HepG2 (cell line): ENCODE measurements around the gene ADAMTS17. TPM values are rescaled to one million over a fixed set of nuclear protein-coding genes. Genes with fewer than 3 reads are reported as not detected.

Experiments used
- ATAC-seq: fragments of 200-7000 bp; cut with Tn5 transposase; 3 replicates; pipeline ENCODE4 v1.9.1; 2020; ENCODE audit warnings: mild to moderate bottlenecking, moderate library complexity
- BruUV-seq: library from RNA; stranded (reverse); fragments of 400-500 nt; replicated peaks from 2 replicates; lab custom pipeline; 2021; lab: Mats Ljungman, UMichigan
- CTCF ChIA-PET: fragments of 300-600 bp; formaldehyde crosslinking; extraction: SDS; loops from one replicate; lab custom pipeline; 2021; ENCODE audit warnings: low total read pairs, inconsistent platforms, low intra/inter-chr PET ratio; lab: Yijun Ruan, JAX
- POLR2A ChIA-PET: fragments of 350-600 bp; sonication (Branson Sonifier 250); formaldehyde crosslinking; loops from one replicate; lab custom pipeline; 2020; ENCODE audit warnings: antibody characterized with exemption, inconsistent platforms; lab: Yijun Ruan, JAX
- DNase-seq: peaks from one replicate; pipeline ENCODE4 v3.0.0-alpha.2; 2015; ENCODE audit warnings: low spot score
- FAIRE-seq: peaks from 3 replicates; lab custom pipeline; 2011; peaks lifted over from hg19 to GRCh38; lab: Jason Lieb, UNC
- H2AFZ ChIP-seq: one replicate; pipeline ENCODE4 v1.6.1; 2011; ENCODE audit warnings: low read length, inconsistent platforms
- H3K27ac ChIP-seq: fragments of 300-600 bp; 3 replicates; pipeline ENCODE4 v1.8.0; 2011; ENCODE audit warnings: mixed run types, mild to moderate bottlenecking, mixed read lengths, low read length, inconsistent platforms; ENCODE audit not compliant: insufficient read depth; ENCODE audit errors: extremely low read length
- H3K27me3 ChIP-seq, 2 experiments: fragments of 200-600 bp in 1 of 2; 2 replicates in 1 of 2; 3 replicates in 1 of 2; pipeline versions ENCODE4 v1.6.0 to v1.8.0; 2011; ENCODE audit warnings: low read length in 2 of 2, mild to moderate bottlenecking in 2 of 2, moderate library complexity in 2 of 2, inconsistent platforms in 1 of 2; ENCODE audit not compliant: insufficient read depth in 2 of 2, control insufficient read depth in 1 of 2
- H3K36me3 ChIP-seq, 2 experiments: fragments of 200-600 bp in 1 of 2; replicated peaks in 1 of 2; 2 replicates in 1 of 2; 3 replicates in 1 of 2; pipeline versions ENCODE4 v1.5.1 to v1.8.0; 2011; ENCODE audit warnings: low read length in 2 of 2, inconsistent platforms in 1 of 2; ENCODE audit not compliant: insufficient read depth in 2 of 2, control insufficient read depth in 1 of 2
- H3K4me1 ChIP-seq: 2 replicates; pipeline ENCODE4 v1.5.1; 2012; ENCODE audit warnings: low read length, inconsistent platforms; ENCODE audit not compliant: insufficient read depth
- H3K4me2 ChIP-seq: 2 replicates; pipeline ENCODE4 v1.6.0; 2011; ENCODE audit warnings: low read depth, low read length, inconsistent platforms
- H3K4me3 ChIP-seq, 3 experiments: fragments of 200-600 bp in 1 of 3; sonication (generic), shearing (Covaris generic) in 1 of 3; replicated peaks in 1 of 3; 2 replicates each; pipeline ENCODE4 v1.5.1; 2011 to 2016; ENCODE audit warnings: low read length in 3 of 3, inconsistent platforms in 2 of 3, low read depth in 2 of 3, mild to moderate bottlenecking in 2 of 3, control low read depth in 1 of 3, mixed read lengths in 1 of 3; ENCODE audit not compliant: insufficient read depth in 1 of 3
- H3K79me2 ChIP-seq: one replicate; pipeline ENCODE4 v1.6.1; 2011; ENCODE audit warnings: low read length, inconsistent platforms; ENCODE audit not compliant: insufficient read depth
- H3K9ac ChIP-seq: 2 replicates; pipeline ENCODE4 v1.6.0; 2011; ENCODE audit warnings: mild to moderate bottlenecking, low read depth, low read length, inconsistent platforms; ENCODE audit not compliant: insufficient read depth
- H3K9me3 ChIP-seq: 2 replicates; pipeline ENCODE4 v1.5.1; 2012; ENCODE audit warnings: mild to moderate bottlenecking, low read length
- H4K20me1 ChIP-seq: 2 replicates; pipeline ENCODE4 v1.6.0; 2011; ENCODE audit warnings: inconsistent platforms, mild to moderate bottlenecking, low read length, moderate library complexity; ENCODE audit not compliant: insufficient read depth
- AHR ChIP-seq: IDR thresholded peaks from 2 replicates; pipeline ENCODE4 v1.6.1; 2018; ENCODE audit warnings: missing genetic modification reagents, missing compliant biosample characterization
- ARID3A ChIP-seq: IDR thresholded peaks from 2 replicates; pipeline ENCODE4 v1.6.1; 2012; ENCODE audit warnings: low read depth, low read length, improper control_type of control experiment
- CENPBD1 ChIP-seq: sonication (generic); formaldehyde crosslinking; IDR thresholded peaks from 2 replicates; pipeline ENCODE4 v1.8.0; 2022; ENCODE audit warnings: missing genetic modification reagents, low read depth, mild to moderate bottlenecking, borderline replicate concordance
- GLI4 ChIP-seq: sonication (generic); formaldehyde crosslinking; IDR thresholded peaks from 2 replicates; pipeline ENCODE4 v1.5.1; 2020; ENCODE audit warnings: missing genetic modification reagents, mild to moderate bottlenecking, moderate library complexity, borderline replicate concordance
- MIER2 ChIP-seq: IDR thresholded peaks from 2 replicates; pipeline ENCODE4 v1.6.1; 2016; ENCODE audit warnings: missing biosample characterization, missing genetic modification reagents
- SOX5 ChIP-seq: IDR thresholded peaks from 2 replicates; pipeline ENCODE4 v1.6.1; 2016; ENCODE audit warnings: borderline replicate concordance
- ZNF451 ChIP-seq: sonication (generic); formaldehyde crosslinking; IDR thresholded peaks from 2 replicates; pipeline ENCODE4 v1.5.0; 2020; ENCODE audit warnings: mild to moderate bottlenecking, missing genetic modification reagents
- ZSCAN25 ChIP-seq: sonication (generic); formaldehyde crosslinking; IDR thresholded peaks from 2 replicates; pipeline ENCODE4 v1.8.0; 2022; ENCODE audit warnings: mild to moderate bottlenecking, missing genetic modification reagents
- WGBS: methylation state at CpG from one replicate; pipeline ENCODE4 v1.1.6; 2017; ENCODE audit warnings: low lambda C conversion rate; 5-methylcytosine and 5-hydroxymethylcytosine counted together
- in situ Hi-C: cut with HindIII; loops from 2 replicates; pipeline ENCODE4 v1.10.0; 2017; ENCODE audit warnings: low pct_unique_long_range_greater_than_20kb; ENCODE audit not compliant: extremely low pct_ligation_motif_present
- intact Hi-C: fragments of 100-400 bp; cut with micrococcal nuclease; formaldehyde crosslinking; loops from one replicate; pipeline ENCODE4 v1.10.0; 2022; ENCODE audit not compliant: unreplicated experiment
- polyA plus RNA-seq, 8 experiments: library from polyadenylated mRNA; depleted of rRNA in 3 of 8; stranded (reverse) in 7 of 8; unstranded in 1 of 8; fragments of >200 nt; fragmentation: Illumina TruSeq in 4 of 8; extraction: Trizol in 4 of 8; gene quantifications; 2 replicates each; pipeline versions ENCODE4 v1.2.1 to v1.2.3, GENCODE V29; 2011 to 2016; ENCODE audit warnings: low read depth in 4 of 8, missing spikeins in 1 of 8, mixed read lengths in 1 of 8; ENCODE audit not compliant: insufficient read depth in 1 of 8
- total RNA-seq, 5 experiments: library from RNA; depleted of rRNA; stranded (reverse); fragments of >200 nt; fragmentation: Illumina TruSeq; extraction: Trizol; gene quantifications; 2 replicates each; pipeline ENCODE4 v1.2.3, GENCODE V29; 2016; ENCODE audit warnings: low read depth in 1 of 5

ADAMTS17 gene
- total and polyA plus RNA-seq, 2 of the 13 experiments (the other 11 are each of a cell fraction or from before 2014, with no cell fraction given): 0.02 to 0.04 TPM

GRCh38 chr15:99925661-99926461 lies 415.9 kb downstream of the ADAMTS17 start:
- BruUV-seq: no TSS peak
- FAIRE-seq: no peak

More at GRCh38 chr15:99925661-99926461, 415.9 kb downstream of the ADAMTS17 start:
- H3K9ac ChIP-seq: no peak overlapping the region
- no peaks in the 10 kb centered on the region for H3K9me3 ChIP-seq
- H3K4me1 ChIP-seq: peaks cover 8% of the 10 kb centered on the region; the same call in 1 of the 2 replicates
- in situ Hi-C loops (loop anchor here (10.0 to 25.0 kb wide), 2 partner anchors 199 to 411 kb away; partner anchors contain the start of gene ADAMTS17), intact Hi-C loops (loop anchor here (5.0 kb wide), 1 partner anchor 206 kb away; no protein-coding TSS in a partner anchor)
- CTCF ChIA-PET: no interaction called here
- H3K27me3 ChIP-seq: peaks cover 5 to 31% of the 10 kb centered on the region in 2 experiments; a peak in 4 of 5 replicates
- POLR2A ChIA-PET: no interaction called here
- H3K4me3 ChIP-seq: no peak overlapping the region; a peak in 1 of 6 replicates
- H4K20me1 ChIP-seq: no peaks in the 10 kb centered on the region
- 41% methylated on average over 30 of the region's 33 CpGs for WGBS
- no peaks in the 10 kb centered on the region for H3K79me2 ChIP-seq
- TF ChIP-seq MIER2 (CRISPR knock-in tag): no peak
- 0 out of 2 replicates have a peak, but pooled peaks have one; percentile 40 for TF ChIP-seq ZSCAN25 (CRISPR knock-in tag)
- no peak for TF ChIP-seq ARID3A
- TF ChIP-seq ZNF451 (CRISPR knock-in tag): no peak
- no peak for TF ChIP-seq SOX5 (CRISPR knock-in tag)
- TF ChIP-seq CENPBD1: no peak
- TF ChIP-seq GLI4 (CRISPR knock-in tag): no peak
- TF ChIP-seq AHR: no peak
- ATAC-seq (peak; percentile 48), DNase-seq (no peak)
- H3K27ac ChIP-seq: no peak overlapping the region
- H3K4me2 ChIP-seq: no peak overlapping the region; the same call in 1 of the 2 replicates
- H2AFZ ChIP-seq: no peak overlapping the region
- no peaks in the 10 kb centered on the region for H3K36me3 ChIP-seq
